HG03196 (cell line): ENCODE data around the gene CHMP3.
A peak's percentile ranks its signal among the peaks of the same experiment; 100 is the strongest.
"Not testable (repeated sequence)": the region's sequence is repeated elsewhere in the genome, so short reads cannot be mapped to it uniquely, and the experiment has no call there.

ENCODE experiments used
- ATAC-seq: cut with Tn5 transposase; IDR thresholded peaks from one replicate; pipeline ENCODE4 v1.9.1; 2021; ENCODE audit not compliant: unreplicated experiment

CHMP3 gene

GRCh38 chr2:86562922-86563649, at the start of gene CHMP3:
Gene CHMP3 (minus strand): TSS chr2:86563443. CDS start chr2:86563348, 95 bp downstream.
- peak; percentile 84 for ATAC-seq

DNA sequence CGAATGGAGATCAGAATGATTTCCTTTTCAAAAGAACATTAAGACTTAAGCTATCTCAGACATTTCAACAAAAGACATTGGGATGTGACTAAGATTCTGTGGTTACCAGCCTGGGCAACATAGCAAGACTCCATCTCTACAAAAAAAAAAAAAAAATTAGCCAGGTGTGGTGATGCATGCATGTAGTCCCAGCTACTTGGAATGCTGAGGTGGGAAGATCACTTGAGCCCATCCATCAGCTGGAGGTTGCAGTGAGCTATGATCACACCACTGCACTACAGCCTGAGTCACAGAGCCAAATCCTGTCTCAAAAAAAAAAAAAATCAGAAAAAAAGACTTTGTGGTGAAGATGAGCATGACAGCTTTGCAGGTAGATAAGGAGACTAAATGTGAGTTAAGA, 47.6 kb upstream of the CHMP3 start:
- no peak for ATAC-seq

GRCh38 chr2:86608832-86609410, 45.7 kb upstream of the CHMP3 start:
- ATAC-seq, result no peak

GRCh38 chr2:86603905-86604304, 40.7 kb upstream of the CHMP3 start:
- ATAC-seq, result no peak

DNA sequence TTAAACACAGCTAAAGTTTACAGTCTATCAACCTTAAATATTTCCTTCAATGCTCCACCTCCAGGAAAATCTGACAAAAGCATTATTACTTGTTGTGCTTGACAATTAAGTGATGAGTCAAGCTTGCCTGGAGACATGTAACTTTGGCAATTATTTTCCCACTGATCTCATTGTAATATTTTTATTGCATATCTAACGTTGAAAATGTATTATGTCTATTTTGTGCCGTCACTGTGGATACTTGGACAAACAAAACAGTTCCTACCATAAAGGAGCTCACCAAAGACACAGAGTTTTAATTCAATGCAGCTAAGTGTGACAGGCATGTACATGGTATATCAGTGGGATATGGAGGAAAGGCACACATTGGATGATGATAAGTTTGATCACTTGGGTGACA, 35.7 kb upstream of the CHMP3 start:
- ATAC-seq, result no peak

DNA sequence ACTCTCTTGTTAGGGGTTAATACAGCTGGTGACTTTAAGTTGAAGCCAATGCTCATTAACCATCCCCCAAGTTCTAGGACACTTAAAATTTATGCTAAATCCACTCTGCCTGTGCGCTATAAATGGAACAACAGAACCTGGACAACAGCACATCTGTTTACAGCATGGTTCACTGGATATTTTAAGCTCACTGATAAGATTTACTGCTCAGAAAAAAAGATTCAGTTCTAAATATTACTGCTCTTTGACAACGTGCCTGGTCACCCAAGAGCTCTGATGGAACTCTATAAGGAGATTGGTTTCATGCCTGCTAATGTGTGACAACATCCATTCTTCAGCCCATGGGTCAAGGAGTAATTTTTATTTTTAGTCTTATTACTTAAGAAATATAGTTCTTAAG, 32.9 kb upstream of the CHMP3 start:
- no peak for ATAC-seq

DNA sequence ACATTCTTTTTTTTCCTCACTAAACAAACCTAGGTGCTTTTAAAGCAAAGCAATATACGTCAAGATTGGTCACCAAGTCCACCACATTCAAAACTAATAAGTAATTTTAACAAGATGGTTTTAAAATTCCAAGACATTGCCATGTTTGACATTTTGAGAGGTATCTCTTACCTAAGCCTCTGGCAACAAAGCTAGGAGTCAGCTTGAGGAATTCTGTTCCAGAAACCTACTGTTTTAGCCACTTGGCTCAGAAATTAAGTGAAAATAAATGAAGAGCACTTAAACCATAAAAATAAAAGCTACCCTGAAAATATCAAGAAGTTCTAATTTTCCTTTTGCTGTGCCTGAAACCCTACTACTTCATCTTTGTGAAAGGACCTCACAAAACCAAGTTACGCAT, 30.0 kb upstream of the CHMP3 start:
- ATAC-seq, result no peak

DNA sequence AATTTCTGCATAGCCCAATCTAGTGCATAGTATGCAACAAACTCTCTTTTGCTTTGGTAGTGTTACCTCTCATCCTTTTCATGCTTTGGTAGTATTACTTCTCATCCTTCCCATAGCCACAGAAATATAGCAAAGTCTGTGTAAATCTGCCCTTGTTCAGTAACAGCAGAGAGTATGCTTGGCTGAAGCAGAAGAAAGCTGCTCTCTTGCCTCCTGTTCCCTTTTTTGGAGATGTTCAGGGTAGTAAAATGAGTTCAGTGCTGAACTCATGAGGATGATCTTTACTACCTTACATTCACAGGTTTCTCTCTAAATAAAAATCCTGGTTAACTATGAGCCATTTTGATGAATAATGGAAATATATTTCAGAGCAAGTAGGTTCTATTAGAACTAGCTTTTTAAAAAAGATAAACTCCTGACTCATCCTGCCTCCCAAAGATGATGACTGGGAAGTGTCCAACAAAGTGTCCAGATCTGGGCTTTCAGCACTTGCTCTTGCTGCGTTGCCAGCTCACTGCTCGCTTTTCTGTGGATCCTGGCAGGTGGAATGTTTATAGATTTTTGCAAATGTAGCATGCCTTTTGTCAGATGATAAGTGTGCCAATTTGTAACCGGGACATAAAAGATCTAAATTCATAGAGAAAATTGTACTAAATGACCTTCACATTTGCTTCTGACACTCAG, 29.4 kb upstream of the CHMP3 start:
- no peak for ATAC-seq

- not testable (repeated sequence) for ATAC-seq
Measured at GRCh38 chr2:86589701-86590100, 26.5 kb upstream of the CHMP3 start.

GRCh38 chr2:86584151-86584913, 21.1 kb upstream of the CHMP3 start:
- ATAC-seq, result peak; percentile 55

- ATAC-seq, result no peak
Measured at GRCh38 chr2:86580560-86580959, 17.3 kb upstream of the CHMP3 start.

DNA sequence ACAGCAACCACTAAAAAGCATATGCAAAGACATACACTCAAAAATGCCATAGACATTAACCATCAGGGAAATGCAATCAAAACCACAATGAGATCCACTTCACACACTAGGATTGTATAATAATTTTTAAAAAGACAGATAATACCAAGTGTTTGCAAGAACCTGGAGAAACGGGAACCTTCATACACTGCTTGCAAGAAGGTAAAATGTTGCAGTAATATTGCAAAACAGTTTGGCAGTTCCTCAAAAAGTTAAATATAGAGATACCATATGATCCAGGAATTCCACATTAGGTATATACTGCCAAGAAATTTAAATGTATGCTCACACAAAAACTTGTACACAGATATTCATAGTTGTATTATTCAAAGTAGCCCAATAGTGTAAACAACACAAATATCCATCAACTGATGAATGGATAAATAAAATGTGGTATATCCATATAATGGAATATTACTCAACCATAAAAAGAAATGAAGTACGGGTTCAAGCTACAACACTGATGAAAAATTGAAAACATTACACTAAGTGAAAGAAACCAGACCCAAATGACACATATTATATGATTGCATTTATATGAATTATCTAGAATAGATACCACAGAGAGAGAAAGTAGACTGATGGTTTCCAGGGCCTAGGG, 14.7 kb upstream of the CHMP3 start:
- ATAC-seq, result no peak

DNA sequence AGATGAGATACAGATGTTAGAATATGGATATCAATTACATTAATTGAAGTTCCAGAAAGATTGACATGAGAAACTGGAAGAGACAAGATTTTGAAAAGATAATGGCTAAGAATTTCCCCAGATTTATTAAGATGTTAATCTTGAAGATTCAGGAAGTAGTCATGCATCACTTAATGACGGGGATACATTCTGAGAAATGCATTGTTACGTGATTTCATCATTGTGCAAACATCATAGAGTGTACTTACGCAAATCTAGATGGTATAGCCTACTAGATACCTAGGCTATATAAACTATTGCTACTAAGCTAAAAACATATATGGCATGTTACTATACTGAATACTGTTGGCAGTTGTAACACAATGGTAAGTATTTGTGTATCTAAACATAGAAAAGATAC, 6.8 kb upstream of the CHMP3 start:
- ATAC-seq, result no peak

DNA sequence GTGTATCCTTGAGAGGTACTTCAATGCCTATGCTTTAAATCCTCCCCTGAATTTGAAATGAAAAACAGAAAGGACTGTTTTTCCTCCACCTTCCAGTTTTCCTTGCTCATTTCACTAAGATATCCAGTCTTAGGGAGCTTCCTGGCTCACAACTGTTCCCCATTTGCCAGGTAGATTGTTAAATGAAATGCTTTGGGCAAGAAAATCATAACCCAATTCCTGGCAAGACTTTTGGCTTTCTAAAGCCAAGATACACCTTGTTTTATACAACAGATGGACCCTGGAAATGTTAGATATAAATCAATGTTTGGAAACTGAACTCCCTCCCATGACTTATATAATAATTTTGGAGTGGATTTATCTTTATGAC, 3.6 kb upstream of the CHMP3 start:
- no peak for ATAC-seq

DNA sequence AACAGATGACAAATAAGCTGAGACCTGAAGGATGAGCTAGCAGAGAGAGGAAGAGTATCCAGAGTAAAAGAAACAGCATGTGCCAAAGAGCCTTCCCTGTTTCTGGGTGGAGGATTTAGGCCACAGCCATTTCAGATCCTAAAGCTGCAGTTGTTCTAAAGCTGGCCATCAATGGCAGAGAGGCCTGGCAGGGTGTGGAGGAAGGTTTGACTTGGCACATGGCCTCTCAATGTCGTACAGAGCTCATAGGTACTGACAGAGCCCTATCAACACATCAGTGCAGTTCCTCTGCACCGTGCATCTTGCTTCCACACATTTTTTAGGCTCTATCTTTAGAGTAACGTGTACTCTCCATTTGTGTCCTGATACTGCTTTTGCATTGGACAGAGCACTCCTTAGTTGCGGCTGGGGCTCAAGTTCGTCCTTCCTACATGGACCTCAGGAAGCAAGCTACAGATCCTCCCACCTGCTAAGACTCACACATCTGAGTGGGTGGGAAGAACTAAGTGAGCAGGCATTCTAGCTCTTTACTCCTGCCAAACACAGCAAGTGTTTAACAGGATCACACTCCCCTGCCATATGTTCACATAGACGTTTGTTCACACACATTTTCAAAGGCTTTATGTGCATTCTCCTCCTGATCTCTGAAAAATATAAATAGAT, 3.0 kb upstream of the CHMP3 start:
- no peak for ATAC-seq

DNA sequence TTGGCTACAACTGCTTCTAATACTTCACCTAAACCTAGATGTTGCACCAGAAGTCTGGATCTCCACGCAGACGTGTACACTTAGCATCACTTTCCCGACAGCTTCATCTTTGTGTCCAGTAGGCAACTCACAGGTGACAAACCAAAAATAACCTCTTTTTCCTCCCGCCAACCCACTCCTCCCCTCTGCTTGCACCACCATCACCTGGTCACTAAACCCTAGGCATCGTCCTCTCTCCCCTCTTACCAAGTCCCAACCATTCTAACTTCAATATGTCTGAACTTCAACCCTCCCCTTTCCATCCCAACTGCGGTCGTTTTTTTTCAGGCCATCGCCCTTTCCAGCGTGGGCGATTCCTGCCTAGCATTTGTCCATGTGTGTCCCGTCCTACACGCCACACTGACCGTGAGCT, 413 bp upstream of the CHMP3 start:
- no peak for ATAC-seq

- ATAC-seq, result no peak
Measured at GRCh38 chr2:86562485-86562921, 740 bp downstream of the CHMP3 start.

DNA sequence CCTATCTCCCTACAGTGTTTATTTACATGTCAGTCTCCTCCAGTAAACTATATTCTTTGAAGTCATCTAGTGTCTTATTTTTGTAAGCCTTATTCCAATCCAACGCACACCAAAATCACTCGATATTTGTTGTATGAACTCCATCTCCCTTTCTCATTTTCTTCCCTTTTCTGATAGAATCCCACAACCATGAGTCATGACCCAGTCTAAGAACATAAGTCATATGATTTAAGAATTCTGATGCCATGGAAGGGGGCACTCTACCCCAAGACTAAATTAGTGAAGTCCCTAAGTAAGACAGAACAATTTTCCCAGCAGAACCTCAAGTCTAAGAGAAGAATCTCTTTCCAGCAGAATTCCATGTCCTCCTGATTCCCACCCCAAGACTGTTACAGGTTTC, 5.4 kb downstream of the CHMP3 start:
- no peak for ATAC-seq

DNA sequence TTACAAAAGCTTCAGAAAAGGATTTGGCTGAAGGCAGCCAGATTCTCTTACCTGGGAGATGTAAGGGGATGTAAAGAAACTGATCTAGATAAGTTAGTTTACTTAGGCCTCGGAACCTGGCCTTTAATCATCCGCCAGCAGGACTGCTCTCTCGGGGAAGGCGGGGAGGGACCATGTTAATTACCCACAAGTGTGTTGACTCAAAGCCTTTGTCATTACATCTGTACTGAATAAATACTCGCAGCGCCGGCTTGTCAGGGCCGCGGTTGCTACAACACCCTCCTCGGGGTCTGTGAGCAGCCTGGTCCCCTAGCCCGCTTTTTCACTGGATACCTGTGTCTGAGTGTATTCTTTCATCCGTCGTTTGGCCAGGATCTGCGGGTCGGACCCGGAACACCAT, 6.7 kb downstream of the CHMP3 start:
- ATAC-seq, result no peak

DNA sequence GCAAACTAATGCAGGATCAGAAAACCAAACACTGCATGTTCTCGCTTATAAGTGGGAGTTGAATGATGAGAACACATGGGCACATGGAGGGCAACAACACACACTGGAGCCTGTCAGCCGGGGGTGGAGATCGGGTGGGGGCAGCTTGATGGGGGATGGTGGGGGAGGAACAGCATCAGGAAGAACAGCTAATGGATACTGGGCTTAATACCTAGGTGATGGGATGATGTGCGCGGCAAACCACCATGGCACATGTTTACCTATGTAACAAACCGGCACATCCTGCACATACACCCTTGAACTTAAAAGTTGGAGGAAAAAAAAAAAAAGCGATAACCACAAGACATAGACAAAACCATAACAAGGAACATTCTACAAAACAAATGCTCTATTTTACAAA, 10.4 kb downstream of the CHMP3 start:
- ATAC-seq, result no peak
